Neural cell (in vitro differentiated cells): Measurements from ENCODE around the gene USP46. TPM values are rescaled to one million over a fixed set of nuclear protein-coding genes. Genes with fewer than 3 reads are reported as not detected.

Experiments
- H2AFZ ChIP-seq: fragments of 200-600, 300-800 bp; sonication (generic), shearing (Covaris generic); 2 replicates; pipeline ENCODE4 v1.6.0; 2014; ENCODE audit warnings: low read depth, mild to moderate bottlenecking, antibody characterized with exemption, low read length, moderate library complexity
- H3F3A ChIP-seq: fragments of 200-600 bp; shearing (Covaris generic); 2 replicates; pipeline ENCODE4 v1.6.1; 2016; ENCODE audit warnings: mild to moderate bottlenecking, moderate library complexity, mixed read lengths, antibody characterized with exemption, low read length; ENCODE audit not compliant: insufficient read depth, poor library complexity, severe bottlenecking
- H3K27ac ChIP-seq: fragments of 200-600, 300-800 bp; sonication (generic), shearing (Covaris generic); 2 replicates; pipeline ENCODE4 v1.5.1; 2014; ENCODE audit warnings: mild to moderate bottlenecking, low read length, moderate library complexity
- H3K27me3 ChIP-seq: fragments of 300-800, 200-600 bp; sonication (generic), shearing (Covaris generic); 2 replicates; pipeline ENCODE4 v1.6.0; 2014; ENCODE audit warnings: mild to moderate bottlenecking, low read depth, low read length, moderate library complexity; ENCODE audit not compliant: insufficient read depth
- H3K36me3 ChIP-seq: fragments of 300-800, 200-600 bp; sonication (generic), shearing (Covaris generic); 2 replicates; pipeline ENCODE4 v1.5.1; 2014; ENCODE audit warnings: mild to moderate bottlenecking, antibody characterized with exemption, low read length, moderate library complexity; ENCODE audit not compliant: insufficient read depth
- H3K4me2 ChIP-seq: fragments of 300-800, 200-600 bp; sonication (generic), shearing (Covaris generic); 2 replicates; pipeline ENCODE4 v1.6.0; 2014; ENCODE audit warnings: mild to moderate bottlenecking, low read length
- H3K4me3 ChIP-seq: fragments of 300-800, 200-600 bp; sonication (generic), shearing (Covaris generic); 2 replicates; pipeline ENCODE4 v1.5.1; 2014; ENCODE audit warnings: mild to moderate bottlenecking, low read length, moderate library complexity
- H3K79me2 ChIP-seq: fragments of 200-600 bp; shearing (Covaris generic); replicated peaks from 2 replicates; pipeline ENCODE4 v1.6.0; 2014; ENCODE audit warnings: mild to moderate bottlenecking, low read length, moderate library complexity; ENCODE audit not compliant: insufficient read depth
- H3K9ac ChIP-seq: fragments of 300-800, 200-600 bp; sonication (generic), shearing (Covaris generic); 2 replicates; pipeline ENCODE4 v1.6.1; 2016; ENCODE audit warnings: mild to moderate bottlenecking, low read length, mixed read lengths
- H3K9me2 ChIP-seq: fragments of 200-600 bp; shearing (Covaris generic); 2 replicates; pipeline ENCODE4 v1.6.1; 2016; ENCODE audit warnings: mild to moderate bottlenecking, low read length, mixed read lengths; ENCODE audit not compliant: insufficient read depth
- H3K9me3 ChIP-seq: fragments of 200-600, 300-800 bp; sonication (generic), shearing (Covaris generic); 2 replicates; pipeline ENCODE4 v1.6.1; 2016; ENCODE audit warnings: mild to moderate bottlenecking, mixed run types, low read length, moderate library complexity, mixed read lengths
- H4K20me1 ChIP-seq: fragments of 200-600 bp; shearing (Covaris generic); 2 replicates; pipeline ENCODE4 v1.6.1; 2016; ENCODE audit warnings: mild to moderate bottlenecking, mixed run types; ENCODE audit not compliant: insufficient read depth
- EP300 ChIP-seq: fragments of 450-650 bp; conservative IDR thresholded peaks from 2 replicates; pipeline ENCODE4 v1.6.1; 2014; ENCODE audit warnings: antibody characterized with exemption, mild to moderate bottlenecking, moderate library complexity; ENCODE audit not compliant: poor library complexity, severe bottlenecking
- EZH2 ChIP-seq: fragments of 200-600, 300-800 bp; shearing (Covaris generic), sonication (generic); IDR thresholded peaks from 2 replicates; pipeline ENCODE4 v1.6.1; 2014; ENCODE audit warnings: antibody characterized with exemption, low read length, borderline replicate concordance, mild to moderate bottlenecking; ENCODE audit not compliant: insufficient read depth, poor library complexity, severe bottlenecking
- MXI1 ChIP-seq: fragments of 450-650 bp; conservative IDR thresholded peaks from 2 replicates; pipeline ENCODE4 v1.6.1; 2014; ENCODE audit warnings: antibody characterized with exemption, mild to moderate bottlenecking; ENCODE audit not compliant: poor library complexity, severe bottlenecking
- POLR2AphosphoS5 ChIP-seq: IDR thresholded peaks from 2 replicates; pipeline ENCODE4 v1.6.1; 2012
- RAD21 ChIP-seq: fragments of 450-650 bp; conservative IDR thresholded peaks from 2 replicates; pipeline ENCODE4 v1.6.1; 2014; ENCODE audit warnings: antibody characterized with exemption, mild to moderate bottlenecking, moderate library complexity
- REST ChIP-seq: IDR thresholded peaks from 2 replicates; pipeline ENCODE4 v1.6.1; 2012; ENCODE audit warnings: borderline replicate concordance
- SMC3 ChIP-seq: fragments of 450-650 bp; conservative IDR thresholded peaks from 2 replicates; pipeline ENCODE4 v1.6.1; 2014; ENCODE audit warnings: antibody characterized with exemption, mild to moderate bottlenecking, moderate library complexity; ENCODE audit not compliant: poor library complexity
- TAF1 ChIP-seq: IDR thresholded peaks from 2 replicates; pipeline ENCODE4 v1.6.1; 2012; ENCODE audit warnings: low read depth
- polyA plus RNA-seq: library from polyadenylated mRNA; depleted of rRNA; stranded (reverse); fragments of >200 nt; gene quantifications from 2 replicates; pipeline ENCODE4 v1.2.3, GENCODE V29; 2014
- TF ChIP-seq, protein P1 (sequence below): fragments of 450-650 bp; IDR thresholded peaks from 2 replicates; pipeline ENCODE4 v1.5.1; 2014; ENCODE audit warnings: antibody characterized with exemption, mild to moderate bottlenecking, moderate library complexity; ENCODE audit not compliant: poor library complexity, severe bottlenecking

Gene USP46
- polyA plus RNA-seq, 1 donor from 2014 or later = 14.1 TPM

DNA sequence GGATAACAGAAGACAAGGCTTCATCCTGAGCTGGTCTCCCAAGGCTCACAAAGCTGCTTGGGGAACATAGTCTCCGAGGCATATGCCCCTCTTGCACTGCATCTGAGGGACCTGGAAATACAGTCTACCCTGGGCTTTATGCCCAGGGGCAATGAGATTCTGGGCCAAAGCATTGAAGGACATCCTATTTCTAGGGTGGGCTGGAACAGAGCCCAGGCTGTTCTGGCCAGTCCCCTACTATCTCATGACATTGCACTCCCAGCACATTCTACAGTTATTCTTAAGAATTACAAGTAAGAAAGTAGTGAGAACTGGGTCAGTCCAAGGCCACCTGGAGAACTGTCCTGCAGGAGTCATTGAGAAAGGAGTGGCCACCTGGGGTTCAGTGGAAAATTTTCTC, 107.6 kb downstream of the USP46 start:
- Histone ChIP-seq H3K4me3 (no peak overlapping the region), H2AFZ (no peak overlapping the region)
- TF ChIP-seq TAF1 = no peak
- TF ChIP-seq, protein P1, sequence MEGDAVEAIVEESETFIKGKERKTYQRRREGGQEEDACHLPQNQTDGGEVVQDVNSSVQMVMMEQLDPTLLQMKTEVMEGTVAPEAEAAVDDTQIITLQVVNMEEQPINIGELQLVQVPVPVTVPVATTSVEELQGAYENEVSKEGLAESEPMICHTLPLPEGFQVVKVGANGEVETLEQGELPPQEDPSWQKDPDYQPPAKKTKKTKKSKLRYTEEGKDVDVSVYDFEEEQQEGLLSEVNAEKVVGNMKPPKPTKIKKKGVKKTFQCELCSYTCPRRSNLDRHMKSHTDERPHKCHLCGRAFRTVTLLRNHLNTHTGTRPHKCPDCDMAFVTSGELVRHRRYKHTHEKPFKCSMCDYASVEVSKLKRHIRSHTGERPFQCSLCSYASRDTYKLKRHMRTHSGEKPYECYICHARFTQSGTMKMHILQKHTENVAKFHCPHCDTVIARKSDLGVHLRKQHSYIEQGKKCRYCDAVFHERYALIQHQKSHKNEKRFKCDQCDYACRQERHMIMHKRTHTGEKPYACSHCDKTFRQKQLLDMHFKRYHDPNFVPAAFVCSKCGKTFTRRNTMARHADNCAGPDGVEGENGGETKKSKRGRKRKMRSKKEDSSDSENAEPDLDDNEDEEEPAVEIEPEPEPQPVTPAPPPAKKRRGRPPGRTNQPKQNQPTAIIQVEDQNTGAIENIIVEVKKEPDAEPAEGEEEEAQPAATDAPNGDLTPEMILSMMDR = no peak
- TF ChIP-seq EP300 = no peak
- no peak for TF ChIP-seq SMC3

DNA sequence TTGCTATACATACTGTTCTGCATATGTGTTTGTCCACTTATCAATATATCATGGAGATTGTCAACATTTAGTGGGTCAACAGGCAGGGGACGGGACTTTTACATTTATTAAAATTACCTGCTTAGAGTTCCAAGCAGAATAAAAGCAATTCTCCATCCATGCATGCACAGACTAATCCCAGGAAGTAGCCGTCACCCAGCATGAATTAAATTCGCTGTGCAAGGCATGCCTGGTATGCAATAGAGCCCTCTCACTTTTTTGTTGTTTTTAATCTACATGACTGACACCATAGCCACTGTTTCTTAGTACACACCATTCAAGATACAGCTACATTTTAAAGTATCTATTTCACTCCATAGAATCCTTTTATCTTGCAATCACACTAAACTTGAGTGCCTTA, 108.9 kb downstream of the USP46 start:
- no peak overlapping the region for H2AFZ ChIP-seq
- H3K27me3 ChIP-seq = no peaks in the 10 kb centered on the region
- H3K9ac ChIP-seq = no peak overlapping the region
- H3K9me3 ChIP-seq = no peaks in the 10 kb centered on the region
- no peaks in the 10 kb centered on the region for H3K9me2 ChIP-seq
- H3K79me2 ChIP-seq = no peaks in the 10 kb centered on the region
- H3K36me3 ChIP-seq = no peaks in the 10 kb centered on the region
- H4K20me1 ChIP-seq = no peaks in the 10 kb centered on the region
- no peaks in the 10 kb centered on the region for H3F3A ChIP-seq
- no peak overlapping the region for H3K27ac ChIP-seq
- no peak overlapping the region for H3K4me2 ChIP-seq
- H3K4me3 ChIP-seq = no peak overlapping the region
- TF ChIP-seq TAF1 (no peak), RAD21 (no peak), EZH2 (no peak), POLR2AphosphoS5 (no peak), EP300 (no peak), REST (no peak), MXI1 (no peak)
- TF ChIP-seq, protein P1 = no peak

More for the DNA sequence above, 107.6 kb downstream of the USP46 start:
- Histone ChIP-seq H3K79me2 (no peaks in the 10 kb centered on the region), H3K9me2 (no peaks in the 10 kb centered on the region), H3K4me2 (no peak overlapping the region), H3K27me3 (no peaks in the 10 kb centered on the region), H3K9me3 (no peaks in the 10 kb centered on the region), H3K9ac (no peak overlapping the region), H3K27ac (no peak overlapping the region), H4K20me1 (no peaks in the 10 kb centered on the region), H3K36me3 (no peaks in the 10 kb centered on the region), H3F3A (no peaks in the 10 kb centered on the region)
